ENCODE results near the gene SLC9B2. TPM values are rescaled to one million over a fixed set of nuclear protein-coding genes. Genes with fewer than 3 reads are reported as not detected.

The SLC9B2 gene
- polyA plus RNA-seq, 3 donors: 0.38 to 0.59 (median 0.48) TPM

GRCh38 chr4:103089481-103089880, 12.9 kb upstream of the SLC9B2 start:
- Histone ChIP-seq H4K20me1 (ENCODE audit: insufficient read depth, low read length) (no peaks in the 10 kb centered on the region), H3K9me3 (replicated peaks in 1 of 2; ENCODE audit: control insufficient read depth in 1 of 2, insufficient read depth in 1 of 2, low read length in 2 of 2) (no peaks in the 10 kb centered on the region), H3K36me3 (replicated peaks in 1 of 2; ENCODE audit: control insufficient read depth in 1 of 2, insufficient read depth in 2 of 2, low read length in 2 of 2) (peaks cover 17 to 54% of the 10 kb centered on the region in 2 donors), H2AFZ (ENCODE audit: insufficient read depth, low read depth, low read length, poor library complexity, severe bottlenecking) (no peak overlapping the region), H3K79me2 (ENCODE audit: insufficient read depth, low read length) (no peaks in the 10 kb centered on the region), H3K4me1 (ENCODE audit: control insufficient read depth in 1 of 2, insufficient read depth in 2 of 2, low read length in 2 of 2) (no peaks in the 10 kb centered on the region), H3K27me3 (ENCODE audit: control insufficient read depth in 2 of 2, insufficient read depth in 2 of 2, low read length in 2 of 2) (no peaks in the 10 kb centered on the region), H3K4me3 (replicated peaks in 1 of 3; ENCODE audit: low read depth in 2 of 3, low read length in 3 of 3) (no peak overlapping the region), H3K9ac (ENCODE audit: insufficient read depth, low read length, poor library complexity, severe bottlenecking) (no peak overlapping the region), H3K4me2 (replicated peaks; ENCODE audit: extremely low read depth, low read length, poor library complexity, severe bottlenecking) (no peak overlapping the region), H3K27ac (ENCODE audit: low read depth in 1 of 2, low read length in 2 of 2) (no peak overlapping the region)
- WGBS (ENCODE audit: insufficient coverage): 57% methylated on average over 1 of the region's 2 CpGs
- Mint-ChIP-seq H3K36me3 (peaks cover 33 to 49% of the 10 kb centered on the region in 2 donors), H3K4me3 (no peak overlapping the region), H3K9me3 (no peaks in the 10 kb centered on the region), H3K27me3 (ENCODE audit: low read depth in 3 of 3) (peaks cover 0 to 2% (median 0%) of the 10 kb centered on the region in 3 donors), H3K27ac (no peak overlapping the region), H3K4me1 (peaks cover 6% of the 10 kb centered on the region)
- no peak for TF ChIP-seq CTCF (IDR thresholded peaks at IDR 0.05)
- DNase-seq: no peak
- intact Hi-C loops (cut with micrococcal nuclease): loop anchor here in 1 of 2 donors (5.0 kb wide), 1 partner anchor 37 kb away; no protein-coding TSS in a partner anchor

- Histone ChIP-seq H3K27ac (ENCODE audit: low read depth in 1 of 2, low read length in 2 of 2) (no peak overlapping the region), H2AFZ (ENCODE audit: insufficient read depth, low read depth, low read length, poor library complexity, severe bottlenecking) (no peak overlapping the region), H3K4me1 (ENCODE audit: control insufficient read depth in 1 of 2, insufficient read depth in 2 of 2, low read length in 2 of 2) (no peaks in the 10 kb centered on the region), H3K4me3 (replicated peaks in 1 of 3; ENCODE audit: low read depth in 2 of 3, low read length in 3 of 3) (no peak overlapping the region), H3K27me3 (ENCODE audit: control insufficient read depth in 2 of 2, insufficient read depth in 2 of 2, low read length in 2 of 2) (no peaks in the 10 kb centered on the region), H3K79me2 (ENCODE audit: insufficient read depth, low read length) (no peaks in the 10 kb centered on the region), H3K9me3 (replicated peaks in 1 of 2; ENCODE audit: control insufficient read depth in 1 of 2, insufficient read depth in 1 of 2, low read length in 2 of 2) (no peaks in the 10 kb centered on the region), H3K36me3 (replicated peaks in 1 of 2; ENCODE audit: control insufficient read depth in 1 of 2, insufficient read depth in 2 of 2, low read length in 2 of 2) (peaks cover 19 to 58% of the 10 kb centered on the region in 2 donors), H3K9ac (ENCODE audit: insufficient read depth, low read length, poor library complexity, severe bottlenecking) (no peak overlapping the region), H4K20me1 (ENCODE audit: insufficient read depth, low read length) (no peaks in the 10 kb centered on the region), H3K4me2 (replicated peaks; ENCODE audit: extremely low read depth, low read length, poor library complexity, severe bottlenecking) (no peak overlapping the region)
- peaks cover 1% of the 10 kb centered on the region for H3K4me1 Mint-ChIP-seq
- TF ChIP-seq CTCF (IDR thresholded peaks at IDR 0.05): no peak
- DNase-seq: no peak
- WGBS (ENCODE audit: insufficient coverage): no CpG with 5 or more reads among the region's 1 CpG
- H3K9me3 Mint-ChIP-seq: no peaks in the 10 kb centered on the region
- H3K27me3 Mint-ChIP-seq (ENCODE audit: low read depth in 3 of 3): peaks cover 0 to 2% (median 0%) of the 10 kb centered on the region in 3 donors
- H3K36me3 Mint-ChIP-seq: peaks cover 34 to 45% of the 10 kb centered on the region in 2 donors
- no peak overlapping the region for H3K4me3 Mint-ChIP-seq
- H3K27ac Mint-ChIP-seq: peak overlapping the region in 2 of 7 donors; percentile 19 to 43
- intact Hi-C loops (cut with micrococcal nuclease): loop anchor here in 1 of 2 donors (5.0 kb wide), 1 partner anchor 34 kb away; no protein-coding TSS in a partner anchor
Observed at GRCh38 chr4:103086551-103086950, 10.0 kb upstream of the SLC9B2 start.

Measured in CD14-positive monocyte (primary cell).